DND-41 (cell line): ENCODE measurements around the gene AXIN1.

Source experiments
- ATAC-seq: fragments of 200-7000 bp; cut with Tn5 transposase; 3 replicates; pipeline ENCODE4 v1.9.1; 2021; ENCODE audit warnings: low read depth; ENCODE audit not compliant: insufficient read depth
- DNase-seq: peaks from one replicate; pipeline ENCODE4 v3.0.0-alpha.2; 2020
- H2AFZ ChIP-seq: 2 replicates; pipeline ENCODE4 v1.6.0; 2012; ENCODE audit warnings: low read depth, low read length
- H3K27ac ChIP-seq: 2 replicates; pipeline ENCODE4 v1.5.1; 2012; ENCODE audit warnings: low read length, inconsistent platforms
- H3K27me3 ChIP-seq: fragments of 200-600 bp; sonication (generic); 2 replicates; pipeline ENCODE4 v1.6.0; 2012; ENCODE audit warnings: low read length, mild to moderate bottlenecking, inconsistent platforms; ENCODE audit not compliant: insufficient read depth, poor library complexity
- H3K36me3 ChIP-seq: 2 replicates; pipeline ENCODE4 v1.5.1; 2012; ENCODE audit warnings: low read length, inconsistent platforms; ENCODE audit not compliant: insufficient read depth
- H3K4me1 ChIP-seq: 2 replicates; pipeline ENCODE4 v1.5.1; 2012; ENCODE audit warnings: mild to moderate bottlenecking, low read length; ENCODE audit not compliant: insufficient read depth
- H3K4me2 ChIP-seq: 2 replicates; pipeline ENCODE4 v1.6.0; 2012; ENCODE audit warnings: mild to moderate bottlenecking, moderate library complexity, low read length, inconsistent platforms; ENCODE audit not compliant: insufficient read depth
- H3K4me3 ChIP-seq, 2 experiments: fragments of 200-600 bp in 1 of 2; shearing (Covaris generic) in 1 of 2; 2 replicates each; pipeline ENCODE4 v1.5.1; 2012 to 2016; ENCODE audit warnings: inconsistent platforms in 2 of 2, low read length in 2 of 2, mild to moderate bottlenecking in 2 of 2, low read depth in 1 of 2, moderate library complexity in 1 of 2
- H3K79me2 ChIP-seq: 2 replicates; pipeline ENCODE4 v1.6.0; 2012; ENCODE audit warnings: low read length, inconsistent platforms; ENCODE audit not compliant: insufficient read depth
- H3K9ac ChIP-seq: 2 replicates; pipeline ENCODE4 v1.6.0; 2012; ENCODE audit warnings: low read depth, mild to moderate bottlenecking, inconsistent platforms, low read length, moderate library complexity
- H3K9me3 ChIP-seq: 2 replicates; pipeline ENCODE4 v1.5.1; 2012; ENCODE audit warnings: low read length, moderate library complexity, mild to moderate bottlenecking, inconsistent platforms; ENCODE audit not compliant: insufficient read depth, severe bottlenecking
- H4K20me1 ChIP-seq: 2 replicates; pipeline ENCODE4 v1.6.0; 2012; ENCODE audit warnings: low read length; ENCODE audit not compliant: insufficient read depth
- CTCF ChIP-seq: IDR thresholded peaks from 2 replicates; pipeline ENCODE4 v1.5.1; 2012; ENCODE audit warnings: borderline replicate concordance, low read length, moderate library complexity, mild to moderate bottlenecking; ENCODE audit not compliant: poor library complexity, severe bottlenecking; ENCODE audit errors: extremely low read depth
- EZH2 ChIP-seq: IDR thresholded peaks from 3 replicates; pipeline ENCODE4 v1.6.1; 2012; ENCODE audit warnings: borderline replicate concordance, low read depth, mild to moderate bottlenecking, moderate library complexity, low read length, inconsistent platforms; ENCODE audit not compliant: severe bottlenecking

Gene AXIN1

GRCh38 chr16:361872-362701, 9.6 kb upstream of the AXIN1 start:
- peaks cover 11% of the 10 kb centered on the region; the same call in 1 of the 2 replicates for H4K20me1 ChIP-seq
- TF ChIP-seq CTCF, result peak; percentile 87
- no peak for TF ChIP-seq EZH2
- no peak overlapping the region for H3K4me3 ChIP-seq
- peak; percentile 89 for ATAC-seq
- DNase-seq, result peak; percentile 71
- no peaks in the 10 kb centered on the region for H3K27me3 ChIP-seq
- H3K4me1 ChIP-seq, result peaks cover 8% of the 10 kb centered on the region
- no peaks in the 10 kb centered on the region for H3K9me3 ChIP-seq
- no peak overlapping the region for H3K27ac ChIP-seq
- H3K9ac ChIP-seq, result 0 out of 2 replicates have a peak overlapping the region, but pooled peaks have one; percentile 15
- peak overlapping the region; percentile 8 for H2AFZ ChIP-seq
- no peaks in the 10 kb centered on the region for H3K79me2 ChIP-seq
- H3K36me3 ChIP-seq, result peaks cover 8% of the 10 kb centered on the region
- H3K4me2 ChIP-seq, result peak overlapping the region; percentile 52

- no peak for TF ChIP-seq EZH2
- TF ChIP-seq CTCF, result no peak
- H3K27me3 ChIP-seq, result no peaks in the 10 kb centered on the region
- ATAC-seq, result no peak
- peaks cover 8% of the 10 kb centered on the region for H3K4me1 ChIP-seq
- H3K9ac ChIP-seq, result no peak overlapping the region
- no peak for DNase-seq
- H3K9me3 ChIP-seq, result no peaks in the 10 kb centered on the region
- no peak overlapping the region for H2AFZ ChIP-seq
- H3K27ac ChIP-seq, result no peak overlapping the region
- H4K20me1 ChIP-seq, result 0 out of 2 replicates have a peak, but pooled peaks cover 5% of the 10 kb centered on the region
- no peaks in the 10 kb centered on the region for H3K79me2 ChIP-seq
- H3K4me3 ChIP-seq, result no peak overlapping the region
- H3K36me3 ChIP-seq, result peaks cover 1% of the 10 kb centered on the region
- H3K4me2 ChIP-seq, result no peak overlapping the region
These were observed 8.9 kb upstream of the AXIN1 start for GRCh38 chr16:361341-361871.

- TF ChIP-seq CTCF (no peak), EZH2 (no peak)
These were observed 8.3 kb upstream of the AXIN1 start for GRCh38 chr16:360698-361336.

More at GRCh38 chr16:360698-361336, 8.3 kb upstream of the AXIN1 start:
- no peaks in the 10 kb centered on the region for H3K9me3 ChIP-seq
- no peaks in the 10 kb centered on the region for H3K27me3 ChIP-seq
- H3K27ac ChIP-seq, result no peak overlapping the region
- H3K79me2 ChIP-seq, result no peaks in the 10 kb centered on the region
- H3K36me3 ChIP-seq, result no peaks in the 10 kb centered on the region
- H3K4me3 ChIP-seq, result no peak overlapping the region
- no peak overlapping the region for H3K4me2 ChIP-seq
- H3K9ac ChIP-seq, result no peak overlapping the region
- peaks cover 8% of the 10 kb centered on the region for H3K4me1 ChIP-seq
- H4K20me1 ChIP-seq, result 0 out of 2 replicates have a peak, but pooled peaks cover 4% of the 10 kb centered on the region
- ATAC-seq (no peak), DNase-seq (no peak)
- no peak overlapping the region for H2AFZ ChIP-seq
